OCI-LY7 (cell line): ENCODE results near the gene STON2.

ENCODE experiments used
- EZH2phosphoT487 ChIP-seq: fragments of 200-600 bp; sonication (generic); IDR thresholded peaks from 2 replicates; pipeline ENCODE4 v1.6.1; 2018; ENCODE audit warnings: low read depth, borderline replicate concordance, mild to moderate bottlenecking, mixed run types, antibody characterized with exemption, low read length, moderate library complexity, mixed read lengths
- TF ChIP-seq, protein P1 (sequence below): fragments of 200-600 bp; sonication (generic); conservative IDR thresholded peaks from 2 replicates; pipeline ENCODE4 v1.5.1; 2014; ENCODE audit warnings: mild to moderate bottlenecking, antibody characterized with exemption, low read length, moderate library complexity, mixed read lengths

DNA sequence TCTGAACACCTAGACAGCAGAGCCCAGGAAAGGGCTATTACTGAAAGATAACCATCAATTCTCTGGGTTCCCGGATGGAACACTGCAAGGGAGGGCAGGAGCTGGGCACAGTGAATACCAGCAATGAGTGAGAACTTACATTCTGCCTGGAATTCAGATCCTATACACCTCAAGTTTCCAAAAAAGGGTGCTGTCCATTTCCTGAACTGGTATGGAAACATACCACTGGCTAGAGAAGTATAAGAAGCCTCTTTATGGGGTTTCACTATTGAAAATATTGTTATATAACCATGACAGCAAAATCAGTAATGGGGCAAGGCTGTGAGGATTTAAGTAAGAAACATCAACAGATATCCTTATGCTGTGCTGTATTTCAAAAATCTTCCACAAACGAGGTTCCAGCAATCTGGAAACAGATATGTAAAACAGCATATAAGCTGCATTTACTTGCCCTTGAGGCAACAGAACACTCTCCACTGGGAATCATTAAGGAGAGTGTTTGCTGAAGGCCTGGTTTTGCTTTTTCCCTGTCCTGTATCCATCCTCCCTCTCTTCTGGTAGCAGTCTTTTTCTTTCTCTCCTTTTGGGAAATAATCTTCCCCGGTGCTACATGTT lies 126.1 kb downstream of the STON2 start:
- TF ChIP-seq, protein P1, sequence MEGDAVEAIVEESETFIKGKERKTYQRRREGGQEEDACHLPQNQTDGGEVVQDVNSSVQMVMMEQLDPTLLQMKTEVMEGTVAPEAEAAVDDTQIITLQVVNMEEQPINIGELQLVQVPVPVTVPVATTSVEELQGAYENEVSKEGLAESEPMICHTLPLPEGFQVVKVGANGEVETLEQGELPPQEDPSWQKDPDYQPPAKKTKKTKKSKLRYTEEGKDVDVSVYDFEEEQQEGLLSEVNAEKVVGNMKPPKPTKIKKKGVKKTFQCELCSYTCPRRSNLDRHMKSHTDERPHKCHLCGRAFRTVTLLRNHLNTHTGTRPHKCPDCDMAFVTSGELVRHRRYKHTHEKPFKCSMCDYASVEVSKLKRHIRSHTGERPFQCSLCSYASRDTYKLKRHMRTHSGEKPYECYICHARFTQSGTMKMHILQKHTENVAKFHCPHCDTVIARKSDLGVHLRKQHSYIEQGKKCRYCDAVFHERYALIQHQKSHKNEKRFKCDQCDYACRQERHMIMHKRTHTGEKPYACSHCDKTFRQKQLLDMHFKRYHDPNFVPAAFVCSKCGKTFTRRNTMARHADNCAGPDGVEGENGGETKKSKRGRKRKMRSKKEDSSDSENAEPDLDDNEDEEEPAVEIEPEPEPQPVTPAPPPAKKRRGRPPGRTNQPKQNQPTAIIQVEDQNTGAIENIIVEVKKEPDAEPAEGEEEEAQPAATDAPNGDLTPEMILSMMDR: no peak
- TF ChIP-seq EZH2phosphoT487: no peak
